Measurements from ENCODE around the gene PDZRN3.
A peak's percentile ranks its signal among the peaks of the same experiment; 100 is the strongest.

PDZRN3 gene

GRCh38 chr3:73398084-73398483, 226.7 kb downstream of the PDZRN3 start:
- no peak for DNase-seq

DNA sequence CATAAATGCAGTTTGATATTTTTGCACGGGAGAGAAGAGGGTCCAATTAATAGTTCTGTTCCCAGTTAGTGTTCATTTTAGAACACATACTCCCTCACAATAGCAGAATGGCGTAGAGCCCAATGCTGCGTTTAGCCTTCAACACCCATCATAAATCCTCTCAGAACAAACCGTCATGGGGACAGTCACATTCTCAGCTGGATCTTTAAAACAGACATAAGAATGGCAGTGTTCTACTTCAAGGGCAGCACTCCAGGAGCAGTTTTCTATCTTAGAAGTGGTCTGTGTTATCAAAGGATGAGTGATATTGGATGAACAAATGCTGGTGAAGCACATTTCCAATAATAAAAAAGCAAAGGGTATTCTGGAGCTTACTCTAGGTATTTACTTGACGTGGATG, 230.5 kb downstream of the PDZRN3 start:
- no peak for DNase-seq

DNA sequence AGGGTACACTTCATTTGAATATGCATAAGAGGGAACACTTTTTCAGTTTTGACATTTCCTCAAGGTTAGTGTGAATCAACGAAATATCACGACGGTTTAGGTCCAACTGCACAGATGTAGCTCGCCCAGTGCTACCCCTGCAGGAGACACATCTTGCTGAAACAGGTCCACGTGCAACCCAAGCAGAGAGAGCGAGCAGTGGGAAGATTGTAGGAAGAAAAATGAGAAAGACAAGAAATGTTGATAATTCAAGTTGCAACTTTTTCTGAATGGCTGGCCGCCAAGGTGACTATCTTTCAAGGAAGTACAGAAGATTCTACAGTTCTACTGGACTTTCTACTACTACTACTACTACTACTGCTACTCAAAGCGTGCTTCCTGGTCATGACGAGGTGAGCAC, 231.7 kb downstream of the PDZRN3 start:
- DNase-seq = peak in 1 of 51 donors; percentile 20

GRCh38 chr3:73391984-73392383, 232.8 kb downstream of the PDZRN3 start:
- no peak for DNase-seq

DNA sequence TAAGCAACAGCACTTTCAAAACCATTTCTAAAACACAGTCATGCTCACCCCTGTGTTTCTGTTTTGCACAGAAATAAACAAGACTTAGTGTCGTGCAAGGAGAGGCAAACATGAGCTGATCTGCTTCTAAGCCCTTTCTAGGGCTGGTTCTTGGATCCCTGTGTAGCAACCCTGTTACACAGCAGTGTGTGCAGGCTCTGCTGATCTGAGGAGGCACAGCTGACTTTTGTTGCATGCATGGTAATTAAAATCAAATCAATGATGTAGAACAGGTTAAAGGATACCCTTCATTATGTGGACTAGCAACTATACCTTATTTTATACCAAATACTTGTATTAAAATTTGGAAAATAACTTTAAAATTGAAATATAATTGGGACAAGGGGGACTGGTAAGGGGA, 234.8 kb downstream of the PDZRN3 start:
- no peak for DNase-seq

DNA sequence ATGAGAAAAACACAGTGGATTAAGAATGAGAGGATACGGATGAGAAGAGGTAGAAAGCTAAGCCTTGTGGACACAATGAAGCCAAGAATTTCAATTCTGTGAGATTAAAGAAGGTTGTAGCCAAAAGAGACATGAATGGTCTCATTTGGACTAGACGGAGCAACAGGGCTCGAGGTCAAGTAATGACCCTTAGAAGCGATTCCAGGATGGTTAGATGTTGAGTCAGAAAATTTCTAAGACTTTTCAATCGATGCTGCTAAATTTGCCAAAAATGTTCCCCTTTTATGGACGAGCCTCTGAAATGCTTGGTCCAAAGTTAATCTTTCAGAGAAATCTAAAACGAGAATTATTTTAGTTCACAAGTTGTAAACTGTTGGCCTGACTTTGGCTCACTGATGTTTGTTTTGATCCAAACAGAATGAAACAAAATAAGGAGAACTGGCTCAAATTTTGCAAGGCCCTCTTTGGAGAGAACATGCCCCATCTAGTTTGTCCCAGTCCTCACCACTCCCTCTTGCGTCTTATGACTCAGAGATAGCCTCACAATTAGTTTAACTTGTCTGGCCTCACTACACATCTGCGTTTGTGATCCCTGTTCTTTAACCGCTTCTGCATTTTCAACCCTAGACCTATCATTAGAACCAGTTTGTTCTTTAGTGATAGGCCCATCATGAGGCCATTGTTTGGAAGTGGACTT, 235.5 kb downstream of the PDZRN3 start:
- DNase-seq = no peak

GRCh38 chr3:73385568-73385967, 239.2 kb downstream of the PDZRN3 start:
- no peak for DNase-seq

DNA sequence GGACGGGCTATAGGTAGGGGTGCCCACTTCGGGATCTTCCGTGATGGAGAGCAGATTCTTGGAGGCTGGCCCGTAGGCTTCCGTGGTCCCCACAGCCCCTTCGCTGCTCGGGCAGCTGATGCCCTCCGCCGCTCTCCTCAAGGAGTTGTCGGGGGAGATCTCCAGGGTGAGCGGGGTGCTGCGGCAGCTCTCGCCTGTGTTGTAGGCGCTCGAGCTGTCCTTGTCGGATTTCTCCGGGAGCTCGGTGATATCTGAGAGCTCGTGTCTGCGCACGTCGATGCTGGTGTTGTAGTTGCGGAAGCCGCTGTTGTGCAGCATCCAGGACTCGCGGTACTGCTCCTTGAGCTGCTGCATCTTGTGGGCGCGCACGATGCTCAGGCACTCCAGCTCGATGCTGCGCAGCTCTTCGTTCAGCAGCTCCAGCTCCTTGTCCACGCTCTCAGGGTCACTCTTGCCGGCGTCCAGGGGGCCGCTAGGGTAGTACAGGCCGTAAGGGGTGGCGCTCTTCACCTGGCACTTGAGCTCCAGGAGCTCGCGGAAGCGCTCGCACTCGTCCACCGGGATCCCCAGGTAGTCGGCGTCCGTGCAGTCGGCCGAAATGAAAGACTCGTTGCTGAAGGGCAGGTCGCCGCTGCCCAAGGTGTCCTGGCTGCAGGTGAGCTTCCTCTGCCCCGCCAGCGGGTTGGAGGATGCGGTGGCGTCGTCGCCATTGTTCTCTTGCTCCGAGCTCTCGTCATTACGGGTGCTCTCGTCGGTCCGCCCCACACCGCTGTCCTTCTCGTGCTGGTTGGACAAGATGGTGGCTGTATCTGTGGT, 240.4 kb downstream of the PDZRN3 start:
- DNase-seq = no peak

- DNase-seq = no peak
These were observed 241.2 kb downstream of the PDZRN3 start for GRCh38 chr3:73383470-73384049.

GRCh38 chr3:73381551-73381950, 243.2 kb downstream of the PDZRN3 start:
- no peak for DNase-seq

- DNase-seq = no peak
These were observed 243.8 kb downstream of the PDZRN3 start for GRCh38 chr3:73380735-73381532.

DNA sequence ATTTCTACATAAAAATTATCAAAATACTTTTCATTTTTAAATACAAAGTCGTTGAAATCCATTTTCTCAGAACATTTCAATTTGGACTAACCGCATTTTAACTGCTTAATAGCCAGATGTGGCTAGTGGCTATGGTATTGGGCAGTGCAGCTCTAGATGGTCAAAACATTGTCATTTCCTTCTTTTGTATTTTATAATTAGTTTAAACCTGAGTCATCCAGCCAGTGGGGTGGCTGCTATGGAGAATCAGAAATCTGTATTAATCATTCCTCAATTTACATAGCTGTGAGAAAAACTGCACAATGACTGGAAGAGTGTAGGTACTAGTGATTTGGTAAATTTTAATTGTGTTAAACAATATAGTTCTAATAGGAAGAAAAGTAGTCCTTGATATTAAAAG, 245.3 kb downstream of the PDZRN3 start:
- no peak for DNase-seq

GRCh38 chr3:73378207-73378606, 246.5 kb downstream of the PDZRN3 start:
- no peak for DNase-seq

- peak in 44 of 51 donors; percentile 1 to 77 (median 46) for DNase-seq
These were observed 258.9 kb downstream of the PDZRN3 start for GRCh38 chr3:73365756-73366397.

GRCh38 chr3:73364517-73364916, 260.2 kb downstream of the PDZRN3 start:
- no peak for DNase-seq

DNA sequence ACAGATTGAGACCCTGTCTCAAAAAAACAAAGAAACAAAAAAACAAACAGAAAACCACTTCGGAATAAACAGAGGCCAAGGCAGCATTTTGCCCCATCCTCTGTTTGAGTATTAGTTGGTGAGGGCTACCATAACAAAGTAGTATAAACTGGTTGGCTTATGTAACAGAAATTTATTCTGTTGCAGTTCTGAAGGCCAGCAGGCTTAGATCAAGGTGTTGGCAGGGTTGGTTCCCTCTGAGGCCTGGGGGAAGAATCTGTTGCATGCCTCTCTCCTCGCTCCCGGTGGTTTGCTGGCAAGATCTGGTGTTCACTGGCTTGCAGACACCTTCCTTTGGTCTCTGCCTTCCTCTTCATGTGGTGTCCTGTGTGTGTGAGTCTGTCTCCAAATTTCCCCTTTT, 261.6 kb downstream of the PDZRN3 start:
- DNase-seq = no peak

DNA sequence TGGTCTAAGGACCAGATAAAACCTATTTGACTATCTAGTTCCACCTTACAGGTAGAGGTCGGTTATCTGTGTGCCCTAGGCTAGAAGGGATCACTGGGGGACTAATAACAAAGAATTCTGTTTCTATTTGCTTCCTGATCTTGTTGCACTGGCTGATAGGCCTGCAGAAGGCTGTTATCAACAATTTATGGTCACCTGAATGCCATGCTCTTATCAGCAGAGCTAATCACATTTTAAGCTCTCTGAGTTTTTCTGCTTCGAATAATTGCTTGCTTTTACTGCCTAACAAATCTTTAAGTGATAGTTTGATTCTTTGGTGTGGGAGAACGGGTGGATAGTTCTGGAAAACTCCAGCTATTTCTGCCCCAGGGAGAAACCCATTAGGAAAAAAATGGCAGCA, 263.1 kb downstream of the PDZRN3 start:
- no peak for DNase-seq

- no peak for DNase-seq
These were observed 271.0 kb downstream of the PDZRN3 start for GRCh38 chr3:73353649-73354217.

DNA sequence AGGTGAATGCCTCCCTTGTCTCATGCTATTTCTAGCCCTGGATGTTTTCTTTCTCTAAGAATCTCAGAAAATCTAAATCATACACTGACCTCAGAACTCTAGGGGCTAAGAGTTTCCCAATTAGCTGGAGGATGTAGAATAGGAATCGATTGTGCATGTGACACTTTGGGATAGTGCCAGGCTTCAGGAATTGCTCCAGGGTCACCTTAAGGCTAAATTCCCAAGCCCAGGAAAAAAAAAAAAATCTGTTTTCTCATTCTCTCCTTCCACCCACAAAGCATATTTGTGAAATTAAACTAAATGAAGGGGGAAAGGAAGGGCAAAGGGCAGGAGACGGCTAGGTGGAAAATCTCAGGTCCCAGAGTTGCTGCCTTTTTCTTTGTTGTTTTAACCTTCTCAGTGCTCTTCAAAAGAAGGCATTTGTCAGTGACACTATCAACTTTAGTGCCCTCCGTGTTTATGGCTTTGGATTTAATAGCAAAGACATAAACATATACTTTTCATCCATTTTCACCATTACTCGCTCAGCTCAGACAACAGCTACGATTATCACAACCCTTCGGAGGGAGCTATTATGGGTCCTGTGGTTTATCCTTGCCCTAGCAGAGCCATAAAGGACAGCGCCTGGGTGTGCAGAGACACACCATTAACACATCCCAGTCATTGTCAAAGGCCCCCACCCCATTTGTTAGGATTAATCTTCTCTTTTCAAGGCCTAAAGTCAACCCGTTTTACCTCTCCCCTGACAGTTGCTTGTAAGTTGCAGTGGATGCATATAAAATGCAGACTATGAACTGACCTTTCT, 271.7 kb downstream of the PDZRN3 start:
- no peak for DNase-seq

GRCh38 chr3:73351423-73352071, 273.2 kb downstream of the PDZRN3 start:
- DNase-seq = no peak

Data from hypothalamus (tissue), 51 donors.